AG04449 (cell line): Measurements from ENCODE around the gene SLC25A22.

ENCODE experiments used
- CTCF ChIA-PET: fragments of 350-600 bp; formaldehyde crosslinking; extraction: SDS; loops from one replicate; lab custom pipeline; 2021; ENCODE audit warnings: antibody characterized with exemption; lab: Yijun Ruan, JAX
- POLR2A ChIA-PET: fragments of 400-600, 350-600 bp; formaldehyde crosslinking; extraction: SDS; loops from one replicate; lab custom pipeline; 2020; ENCODE audit warnings: antibody characterized with exemption, inconsistent platforms; lab: Yijun Ruan, JAX
- DNase-seq: peaks from one replicate; pipeline ENCODE4 v3.0.0-alpha.2; 2010; ENCODE audit warnings: low read depth, low spot score
- H3K4me3 ChIP-seq: 2 replicates; pipeline ENCODE4 v1.5.1; 2011; ENCODE audit warnings: low read depth, mild to moderate bottlenecking, control low read depth, low read length
- CTCF ChIP-seq: IDR thresholded peaks from one replicate; pipeline ENCODE4 v1.5.1; 2011; ENCODE audit warnings: mild to moderate bottlenecking, moderate library complexity, low read length, control low read depth, inconsistent platforms; ENCODE audit not compliant: insufficient read depth; ENCODE audit errors: missing control alignments

Gene SLC25A22

GRCh38 chr11:798093-798713 is at the start of gene SLC25A22:
TSS of gene SLC25A22 (minus strand) at chr11:798281. CDS start at chr11:795006, 3,275 bp downstream.
- no peak for DNase-seq
- peak; percentile 81 for TF ChIP-seq CTCF
- peak within 1 kb of the TSS; percentile 81 for H3K4me3 ChIP-seq
- ChIA-PET CTCF (interaction anchor here (0.7 to 1.7 kb wide), 10 partner anchors 8 to 136 kb away, joined by 3 to 6 read pairs (median 3); partner anchors contain the start of gene GATD1), POLR2A (interaction anchor here (1.3 kb wide), 1 partner anchor 21 kb away, joined by 6 read pairs; the partner anchor contains the start of gene PNPLA2)

GRCh38 chr11:847876-848275 is 49.8 kb upstream of the SLC25A22 start:
- H3K4me3 ChIP-seq = no peak overlapping the region
- peak; percentile 2 for TF ChIP-seq CTCF
- CTCF ChIA-PET = interaction anchor here (0.6 to 3.5 kb wide), 9 partner anchors 12 to 727 kb away, joined by 3 to 58 read pairs (median 4); no protein-coding TSS in a partner anchor

GRCh38 chr11:846496-847098 is 48.5 kb upstream of the SLC25A22 start:
- no peak for TF ChIP-seq CTCF
- DNase-seq = no peak
- ChIA-PET POLR2A (interaction anchor here (1.0 to 7.7 kb wide), 4 partner anchors 15 to 56 kb away, joined by 3 to 109 read pairs (median 4); partner anchors contain the start of genes CD151 and CRACR2B), CTCF (interaction anchor here (0.6 to 3.5 kb wide), 8 partner anchors 13 to 728 kb away, joined by 3 to 58 read pairs (median 4); partner anchors contain the start of gene PNPLA2)
- H3K4me3 ChIP-seq = peak overlapping the region; percentile 29

More at GRCh38 chr11:847876-848275, 49.8 kb upstream of the SLC25A22 start:
- DNase-seq = no peak
- POLR2A ChIA-PET = interaction anchor here (1.0 to 7.7 kb wide), 2 partner anchors 16 to 57 kb away, joined by 3 to 109 read pairs; partner anchors contain the start of genes CD151 and CRACR2B

DNA sequence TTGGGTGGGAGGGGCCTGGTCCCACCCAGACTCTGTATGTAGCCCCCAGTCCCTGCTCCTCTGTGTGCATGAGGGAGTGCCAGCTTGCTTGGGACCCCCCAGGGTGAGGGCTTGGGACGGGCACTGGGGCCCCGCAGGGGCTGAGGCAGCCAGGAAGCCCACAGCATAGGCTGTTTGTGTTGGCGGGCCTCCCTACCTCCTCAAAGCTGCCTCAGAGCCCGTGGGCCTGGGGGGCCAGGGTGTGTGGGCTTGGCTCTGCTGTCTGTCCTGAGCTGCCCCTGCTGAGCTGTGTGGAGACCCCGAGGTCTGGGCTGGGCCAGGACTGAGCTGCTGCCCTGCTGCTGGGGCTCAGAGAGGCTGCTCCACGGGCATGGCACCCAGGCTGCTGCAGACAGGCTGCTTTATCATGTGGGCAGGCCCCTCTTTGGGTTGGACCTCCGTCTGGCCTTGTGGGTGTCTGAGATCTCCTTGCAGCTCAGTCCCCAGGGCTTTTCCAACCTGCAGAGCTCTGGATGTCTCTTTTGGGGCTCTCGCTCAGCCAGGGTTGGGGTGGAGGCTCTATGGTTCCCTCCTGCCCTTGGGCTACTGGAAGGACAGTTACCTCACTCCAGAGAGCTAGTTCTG is 47.9 kb upstream of the SLC25A22 start:
- POLR2A ChIA-PET = interaction anchor here (1.0 to 7.7 kb wide), 3 partner anchors 14 to 27 kb away, joined by 3 to 109 read pairs (median 4); partner anchors contain the start of genes CD151 and CRACR2B
- CTCF ChIA-PET = interaction anchor here (0.7 to 3.5 kb wide), 4 partner anchors 12 to 206 kb away, joined by 3 to 58 read pairs (median 4); partner anchors contain the start of gene PNPLA2
- DNase-seq = no peak
- no peak for TF ChIP-seq CTCF
- peak overlapping the region; percentile 33 for H3K4me3 ChIP-seq

DNA sequence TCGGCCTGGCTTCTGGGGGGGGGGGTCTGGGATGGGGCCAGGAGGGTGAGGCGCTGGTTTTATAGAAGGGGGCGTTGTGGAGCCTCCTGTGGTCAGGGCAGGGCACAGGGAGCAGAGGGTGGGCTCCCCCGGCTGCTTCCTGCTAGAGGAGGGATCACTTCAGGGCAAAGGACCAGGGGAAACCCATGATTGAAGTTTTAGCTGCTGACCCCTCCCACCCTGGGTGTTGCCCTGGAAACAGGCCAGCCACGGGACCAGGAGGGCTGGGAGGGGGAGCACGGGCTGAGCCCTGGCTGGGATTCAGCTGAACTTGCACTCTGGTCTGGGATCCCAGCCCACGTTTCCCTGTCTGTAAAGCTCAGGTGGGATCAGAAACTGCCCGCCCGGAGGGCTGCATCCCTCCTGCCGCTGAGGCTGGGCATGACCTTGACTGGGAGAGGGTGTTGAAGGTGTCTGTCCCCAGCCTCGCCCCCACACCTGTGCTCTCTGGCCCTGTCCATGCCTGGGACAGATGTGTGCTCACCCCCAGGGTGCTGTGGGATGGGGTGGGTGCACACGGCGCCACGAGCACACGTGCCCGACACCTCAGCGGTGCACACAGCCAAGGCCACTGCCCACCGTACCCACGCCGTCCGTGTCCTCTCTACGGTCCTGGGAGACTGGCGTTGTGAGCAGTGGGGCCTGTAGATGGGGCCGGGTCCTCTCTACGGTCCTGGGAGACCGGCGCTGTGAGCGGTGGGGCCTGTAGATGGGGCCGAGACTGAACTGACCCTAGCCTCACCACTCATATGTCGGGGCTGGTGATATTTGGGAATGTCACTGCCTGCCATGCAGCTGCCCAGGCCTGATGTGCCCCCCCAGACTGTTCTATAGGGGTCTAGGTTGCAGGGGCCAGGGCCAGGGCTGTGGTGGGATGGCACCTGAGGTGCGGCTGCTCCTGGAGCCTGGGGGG is 46.9 kb upstream of the SLC25A22 start:
- POLR2A ChIA-PET = interaction anchor here (1.2 to 7.7 kb wide), 6 partner anchors 13 to 80 kb away, joined by 3 to 109 read pairs (median 6); partner anchors contain the start of genes CD151, CHID1, CRACR2B and RPLP2
- no peak for TF ChIP-seq CTCF
- peak overlapping the region; percentile 86 for H3K4me3 ChIP-seq
- CTCF ChIA-PET = interaction anchor here (1.5 kb wide), 2 partner anchors 10 to 11 kb away, joined by 4 to 6 read pairs; no protein-coding TSS in a partner anchor
- DNase-seq = peak; percentile 69
